Testis (tissue), 2 donors: ENCODE results near the gene CDH22.

Source experiments
- CTCF ChIP-seq, 3 experiments: fragments of 450-650 bp in 2 of 3; fragments of 200-600 bp in 1 of 3; sonication (generic) in 1 of 3; IDR thresholded peaks; one replicate each; pipeline ENCODE4 v1.5.1; 2016 to 2019; ENCODE audit warnings: antibody characterized with exemption in 3 of 3, mild to moderate bottlenecking in 2 of 3, moderate library complexity in 1 of 3
- POLR2A ChIP-seq: fragments of 450-650 bp; IDR thresholded peaks from one replicate; pipeline ENCODE4 v1.6.1; 2017; ENCODE audit warnings: antibody characterized with exemption, mild to moderate bottlenecking, moderate library complexity

GRCh38 chr20:46322641-46323040 is 14.3 kb upstream of the CDH22 start:
- TF ChIP-seq CTCF (IDR thresholded peaks at IDR 0.05) (no peak), POLR2A (no peak)
